HepG2 (cell line): ENCODE measurements around the gene PSMD1.

ENCODE experiments used
- ASH2L ChIP-seq: fragments of 300-600, 200-600 bp; sonication (generic); IDR thresholded peaks from 2 replicates; pipeline ENCODE4 v1.7.0; 2017; ENCODE audit warnings: low read depth, mild to moderate bottlenecking, moderate library complexity, mixed read lengths, low read length; ENCODE audit not compliant: insufficient read length
- CAMTA2 ChIP-seq: sonication (generic); formaldehyde crosslinking; IDR thresholded peaks from 2 replicates; pipeline ENCODE4 v1.4.0; 2020; ENCODE audit warnings: mild to moderate bottlenecking, missing genetic modification reagents, borderline replicate concordance
- DMAP1 ChIP-seq: IDR thresholded peaks from 2 replicates; pipeline ENCODE4 v1.6.1; 2016
- FOXJ3 ChIP-seq: sonication (generic); formaldehyde crosslinking; IDR thresholded peaks from 2 replicates; pipeline ENCODE4 v1.4.0; 2020; ENCODE audit warnings: missing genetic modification reagents, mild to moderate bottlenecking, borderline replicate concordance
- GTF2F1 ChIP-seq: fragments of 150-350 bp; IDR thresholded peaks from 2 replicates; pipeline ENCODE4 v1.6.1; 2014; ENCODE audit warnings: low read length
- NFIC ChIP-seq: IDR thresholded peaks from 2 replicates; pipeline ENCODE4 v1.6.1; 2012; ENCODE audit warnings: mild to moderate bottlenecking, low read length, inconsistent platforms
- POLR2A ChIP-seq, 2 experiments: IDR thresholded peaks; 2 replicates each; pipeline ENCODE4 v1.6.1; 2011; ENCODE audit warnings: low read depth in 2 of 2, low read length in 2 of 2, mild to moderate bottlenecking in 1 of 2, moderate library complexity in 1 of 2; ENCODE audit not compliant: insufficient read depth in 1 of 2
- SP1 ChIP-seq, 2 experiments: fragments of 450-650 bp in 1 of 2; sonication (generic) in 1 of 2; formaldehyde crosslinking in 1 of 2; IDR thresholded peaks; 2 replicates each; pipeline versions ENCODE4 v1.4.0 to v1.6.1; 2016 to 2020; ENCODE audit warnings: missing genetic modification reagents in 1 of 2
- SP2 ChIP-seq: sonication (generic); formaldehyde crosslinking; IDR thresholded peaks from 2 replicates; pipeline ENCODE4 v1.5.1; 2020; ENCODE audit warnings: mild to moderate bottlenecking, missing genetic modification reagents
- TCF7L2 ChIP-seq: IDR thresholded peaks from 2 replicates; pipeline ENCODE4 v1.6.1; 2011; ENCODE audit warnings: mild to moderate bottlenecking, low read depth, low read length, moderate library complexity
- YY1 ChIP-seq: IDR thresholded peaks from 2 replicates; pipeline ENCODE4 v1.6.1; 2011; ENCODE audit warnings: low read length, low read depth, moderate library complexity, mild to moderate bottlenecking; ENCODE audit not compliant: insufficient read depth, insufficient replicate concordance
- ZNF790 ChIP-seq: sonication (generic); formaldehyde crosslinking; IDR thresholded peaks from 2 replicates; pipeline ENCODE4 v1.8.0; 2022; ENCODE audit warnings: missing genetic modification reagents, mild to moderate bottlenecking, borderline replicate concordance
- TF ChIP-seq, protein P1 (sequence below): sonication (generic); formaldehyde crosslinking; IDR thresholded peaks from 2 replicates; pipeline ENCODE4 v1.4.0; 2020; ENCODE audit warnings: mild to moderate bottlenecking, missing genetic modification reagents, borderline replicate concordance
- TF ChIP-seq, protein P2 (sequence below): sonication (generic); formaldehyde crosslinking; IDR thresholded peaks from 2 replicates; pipeline ENCODE4 v1.5.0; 2020; ENCODE audit warnings: mild to moderate bottlenecking, missing genetic modification reagents, moderate library complexity

GRCh38 chr2:231168460-231169139 lies 111.9 kb downstream of the PSMD1 start:
- no peak for TF ChIP-seq FOXJ3 (CRISPR knock-in tag)
- no peak for TF ChIP-seq NFIC
- no peak for TF ChIP-seq GTF2F1
- TF ChIP-seq DMAP1 (CRISPR knock-in tag), result no peak
- no peak for TF ChIP-seq YY1
- TF ChIP-seq, protein P1, sequence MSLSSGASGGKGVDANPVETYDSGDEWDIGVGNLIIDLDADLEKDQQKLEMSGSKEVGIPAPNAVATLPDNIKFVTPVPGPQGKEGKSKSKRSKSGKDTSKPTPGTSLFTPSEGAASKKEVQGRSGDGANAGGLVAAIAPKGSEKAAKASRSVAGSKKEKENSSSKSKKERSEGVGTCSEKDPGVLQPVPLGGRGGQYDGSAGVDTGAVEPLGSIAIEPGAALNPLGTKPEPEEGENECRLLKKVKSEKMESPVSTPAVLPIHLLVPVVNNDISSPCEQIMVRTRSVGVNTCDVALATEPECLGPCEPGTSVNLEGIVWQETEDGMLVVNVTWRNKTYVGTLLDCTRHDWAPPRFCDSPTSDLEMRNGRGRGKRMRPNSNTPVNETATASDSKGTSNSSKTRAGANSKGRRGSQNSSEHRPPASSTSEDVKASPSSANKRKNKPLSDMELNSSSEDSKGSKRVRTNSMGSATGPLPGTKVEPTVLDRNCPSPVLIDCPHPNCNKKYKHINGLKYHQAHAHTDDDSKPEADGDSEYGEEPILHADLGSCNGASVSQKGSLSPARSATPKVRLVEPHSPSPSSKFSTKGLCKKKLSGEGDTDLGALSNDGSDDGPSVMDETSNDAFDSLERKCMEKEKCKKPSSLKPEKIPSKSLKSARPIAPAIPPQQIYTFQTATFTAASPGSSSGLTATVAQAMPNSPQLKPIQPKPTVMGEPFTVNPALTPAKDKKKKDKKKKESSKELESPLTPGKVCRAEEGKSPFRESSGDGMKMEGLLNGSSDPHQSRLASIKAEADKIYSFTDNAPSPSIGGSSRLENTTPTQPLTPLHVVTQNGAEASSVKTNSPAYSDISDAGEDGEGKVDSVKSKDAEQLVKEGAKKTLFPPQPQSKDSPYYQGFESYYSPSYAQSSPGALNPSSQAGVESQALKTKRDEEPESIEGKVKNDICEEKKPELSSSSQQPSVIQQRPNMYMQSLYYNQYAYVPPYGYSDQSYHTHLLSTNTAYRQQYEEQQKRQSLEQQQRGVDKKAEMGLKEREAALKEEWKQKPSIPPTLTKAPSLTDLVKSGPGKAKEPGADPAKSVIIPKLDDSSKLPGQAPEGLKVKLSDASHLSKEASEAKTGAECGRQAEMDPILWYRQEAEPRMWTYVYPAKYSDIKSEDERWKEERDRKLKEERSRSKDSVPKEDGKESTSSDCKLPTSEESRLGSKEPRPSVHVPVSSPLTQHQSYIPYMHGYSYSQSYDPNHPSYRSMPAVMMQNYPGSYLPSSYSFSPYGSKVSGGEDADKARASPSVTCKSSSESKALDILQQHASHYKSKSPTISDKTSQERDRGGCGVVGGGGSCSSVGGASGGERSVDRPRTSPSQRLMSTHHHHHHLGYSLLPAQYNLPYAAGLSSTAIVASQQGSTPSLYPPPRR, result no peak
- TF ChIP-seq ASH2L, result no peak
- no peak for TF ChIP-seq SP1 (IDR thresholded peaks at IDR 0.05)
- no peak for TF ChIP-seq SP1 (CRISPR knock-in tag; IDR thresholded peaks at IDR 0.05)
- TF ChIP-seq SP2, result no peak
- TF ChIP-seq, protein P2, sequence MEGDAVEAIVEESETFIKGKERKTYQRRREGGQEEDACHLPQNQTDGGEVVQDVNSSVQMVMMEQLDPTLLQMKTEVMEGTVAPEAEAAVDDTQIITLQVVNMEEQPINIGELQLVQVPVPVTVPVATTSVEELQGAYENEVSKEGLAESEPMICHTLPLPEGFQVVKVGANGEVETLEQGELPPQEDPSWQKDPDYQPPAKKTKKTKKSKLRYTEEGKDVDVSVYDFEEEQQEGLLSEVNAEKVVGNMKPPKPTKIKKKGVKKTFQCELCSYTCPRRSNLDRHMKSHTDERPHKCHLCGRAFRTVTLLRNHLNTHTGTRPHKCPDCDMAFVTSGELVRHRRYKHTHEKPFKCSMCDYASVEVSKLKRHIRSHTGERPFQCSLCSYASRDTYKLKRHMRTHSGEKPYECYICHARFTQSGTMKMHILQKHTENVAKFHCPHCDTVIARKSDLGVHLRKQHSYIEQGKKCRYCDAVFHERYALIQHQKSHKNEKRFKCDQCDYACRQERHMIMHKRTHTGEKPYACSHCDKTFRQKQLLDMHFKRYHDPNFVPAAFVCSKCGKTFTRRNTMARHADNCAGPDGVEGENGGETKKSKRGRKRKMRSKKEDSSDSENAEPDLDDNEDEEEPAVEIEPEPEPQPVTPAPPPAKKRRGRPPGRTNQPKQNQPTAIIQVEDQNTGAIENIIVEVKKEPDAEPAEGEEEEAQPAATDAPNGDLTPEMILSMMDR (CRISPR knock-in tag), result no peak
- TF ChIP-seq ZNF790 (CRISPR knock-in tag), result no peak
- TF ChIP-seq POLR2A (IDR thresholded peaks at IDR 0.05; ENCODE audit: insufficient read depth in 1 of 2, low read depth in 2 of 2, low read length in 2 of 2), result no peak
- no peak for TF ChIP-seq TCF7L2
- no peak for TF ChIP-seq CAMTA2
